K562 (cell line): Measurements from ENCODE around the gene LRFN4.
A peak's percentile ranks its signal among the peaks of the same experiment; 100 is the strongest.

ENCODE experiments used
- BRCA1 ChIP-seq, 2 experiments: fragments of 450-650 bp in 1 of 2; sonication (generic) in 1 of 2; formaldehyde crosslinking in 1 of 2; IDR thresholded peaks; 2 replicates each; pipeline versions ENCODE4 v1.5.0 to v1.6.1; 2017 to 2020; ENCODE audit warnings: mild to moderate bottlenecking in 1 of 2, missing genetic modification reagents in 1 of 2
- CTCF ChIP-seq, 3 experiments: IDR thresholded peaks in 2 of 3; conservative IDR thresholded peaks in 1 of 3; 2 replicates each; pipeline ENCODE4 v1.5.1; 2011 to 2012; ENCODE audit warnings: low read length in 3 of 3, mild to moderate bottlenecking in 3 of 3, control low read depth in 2 of 3, improper control_type of control experiment in 1 of 3, inconsistent platforms in 1 of 3, low read depth in 1 of 3, mixed read lengths in 1 of 3, moderate library complexity in 1 of 3; ENCODE audit not compliant: insufficient read depth in 2 of 3
- HMGXB4 ChIP-seq: sonication (generic); formaldehyde crosslinking; IDR thresholded peaks from 2 replicates; pipeline ENCODE4 v1.8.1; 2023; ENCODE audit warnings: mild to moderate bottlenecking, missing genetic modification reagents
- TCF7L2 ChIP-seq: fragments of 150-350 bp; IDR thresholded peaks from 2 replicates; pipeline ENCODE4 v1.6.1; 2016; ENCODE audit warnings: low read depth, mild to moderate bottlenecking, low read length, moderate library complexity
- ZNF561 ChIP-seq: fragments of 450-650 bp; formaldehyde crosslinking; conservative IDR thresholded peaks from 2 replicates; pipeline ENCODE4 v1.4.0; 2020; ENCODE audit warnings: mild to moderate bottlenecking, moderate library complexity
- ZNF766 ChIP-seq: fragments of 200-800 bp; sonication (Bioruptor generic); conservative IDR thresholded peaks from 2 replicates; pipeline ENCODE4 v1.6.1; 2016; ENCODE audit warnings: missing genetic modification characterization, missing compliant biosample characterization

GRCh38 chr11:66879999-66880398 is 23.1 kb downstream of the LRFN4 start:
- no peak for TF ChIP-seq TCF7L2
- no peak for TF ChIP-seq HMGXB4 (CRISPR knock-in tag)
- TF ChIP-seq ZNF766, result 0 out of 2 replicates have a peak, but pooled peaks have one; percentile 19
- TF ChIP-seq BRCA1 (IDR thresholded peaks at IDR 0.05), result no peak
- TF ChIP-seq BRCA1 (CRISPR knock-in tag; IDR thresholded peaks at IDR 0.05), result no peak
- TF ChIP-seq ZNF561 (CRISPR knock-in tag), result no peak
- no peak for TF ChIP-seq CTCF (IDR thresholded peaks at IDR 0.05 in 2 of 3, conservative IDR thresholded peaks at IDR 0.05 in 1 of 3; ENCODE audit: insufficient read depth in 2 of 3, low read depth in 1 of 3, low read length in 3 of 3)
